PFSK-1 (cell line): ENCODE data around the gene PAPOLB.

Experiments
- POLR2AphosphoS5 ChIP-seq: IDR thresholded peaks from 2 replicates; pipeline ENCODE4 v1.6.1; 2012; ENCODE audit warnings: low read depth, mild to moderate bottlenecking, control low read depth, low read length, moderate library complexity
- SIN3A ChIP-seq: IDR thresholded peaks from 2 replicates; pipeline ENCODE4 v1.6.1; 2012; ENCODE audit warnings: mild to moderate bottlenecking, low read length, moderate library complexity, borderline replicate concordance; ENCODE audit not compliant: insufficient read depth
- TAF1 ChIP-seq: IDR thresholded peaks from 2 replicates; pipeline ENCODE4 v1.6.1; 2012; ENCODE audit warnings: low read length, control low read depth, borderline replicate concordance; ENCODE audit not compliant: insufficient read depth
- TF ChIP-seq, protein P1 (sequence below), 2 experiments: IDR thresholded peaks; 2 replicates each; pipeline versions ENCODE4 v1.6.1 to v1.8.0; 2011 to 2012; ENCODE audit warnings: low read depth in 2 of 2, low read length in 2 of 2, control low read depth in 1 of 2, inconsistent platforms in 1 of 2, mild to moderate bottlenecking in 1 of 2, moderate library complexity in 1 of 2; ENCODE audit not compliant: insufficient read depth in 1 of 2

DNA sequence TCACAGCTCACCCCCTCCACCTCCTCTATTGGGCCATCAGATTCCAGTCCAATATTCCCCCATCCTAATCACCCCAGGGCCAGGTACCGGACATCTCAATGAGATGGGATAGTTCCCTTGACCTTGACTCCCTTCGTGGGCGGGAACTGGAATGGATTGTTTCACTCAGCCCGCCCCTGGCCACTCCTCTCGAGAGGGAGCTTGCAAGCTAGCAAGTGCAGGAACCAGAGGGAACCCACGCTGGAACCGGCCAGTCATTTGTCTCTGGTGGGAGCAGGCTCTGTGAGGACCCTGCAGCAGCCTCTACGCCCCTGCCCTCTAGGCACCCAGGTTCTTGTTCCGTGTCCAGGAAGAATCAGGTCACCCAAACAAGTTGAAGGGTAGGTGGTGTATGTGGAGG is 32.7 kb upstream of the PAPOLB start:
- TF ChIP-seq, protein P1, sequence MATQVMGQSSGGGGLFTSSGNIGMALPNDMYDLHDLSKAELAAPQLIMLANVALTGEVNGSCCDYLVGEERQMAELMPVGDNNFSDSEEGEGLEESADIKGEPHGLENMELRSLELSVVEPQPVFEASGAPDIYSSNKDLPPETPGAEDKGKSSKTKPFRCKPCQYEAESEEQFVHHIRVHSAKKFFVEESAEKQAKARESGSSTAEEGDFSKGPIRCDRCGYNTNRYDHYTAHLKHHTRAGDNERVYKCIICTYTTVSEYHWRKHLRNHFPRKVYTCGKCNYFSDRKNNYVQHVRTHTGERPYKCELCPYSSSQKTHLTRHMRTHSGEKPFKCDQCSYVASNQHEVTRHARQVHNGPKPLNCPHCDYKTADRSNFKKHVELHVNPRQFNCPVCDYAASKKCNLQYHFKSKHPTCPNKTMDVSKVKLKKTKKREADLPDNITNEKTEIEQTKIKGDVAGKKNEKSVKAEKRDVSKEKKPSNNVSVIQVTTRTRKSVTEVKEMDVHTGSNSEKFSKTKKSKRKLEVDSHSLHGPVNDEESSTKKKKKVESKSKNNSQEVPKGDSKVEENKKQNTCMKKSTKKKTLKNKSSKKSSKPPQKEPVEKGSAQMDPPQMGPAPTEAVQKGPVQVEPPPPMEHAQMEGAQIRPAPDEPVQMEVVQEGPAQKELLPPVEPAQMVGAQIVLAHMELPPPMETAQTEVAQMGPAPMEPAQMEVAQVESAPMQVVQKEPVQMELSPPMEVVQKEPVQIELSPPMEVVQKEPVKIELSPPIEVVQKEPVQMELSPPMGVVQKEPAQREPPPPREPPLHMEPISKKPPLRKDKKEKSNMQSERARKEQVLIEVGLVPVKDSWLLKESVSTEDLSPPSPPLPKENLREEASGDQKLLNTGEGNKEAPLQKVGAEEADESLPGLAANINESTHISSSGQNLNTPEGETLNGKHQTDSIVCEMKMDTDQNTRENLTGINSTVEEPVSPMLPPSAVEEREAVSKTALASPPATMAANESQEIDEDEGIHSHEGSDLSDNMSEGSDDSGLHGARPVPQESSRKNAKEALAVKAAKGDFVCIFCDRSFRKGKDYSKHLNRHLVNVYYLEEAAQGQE (IDR thresholded peaks at IDR 0.05; ENCODE audit: insufficient read depth in 1 of 2, low read depth in 2 of 2, low read length in 2 of 2) = no peak
- TF ChIP-seq TAF1 (no peak), POLR2AphosphoS5 (no peak), SIN3A (no peak)
